H9 (cell line): ENCODE data around the gene KRTAP2-2. TPM values are rescaled to one million over a fixed set of nuclear protein-coding genes. Genes with fewer than 3 reads are reported as not detected.

Source experiments
- DNase-seq: peaks from one replicate; pipeline ENCODE4 v3.0.0-alpha.2; 2017
- H2AFZ ChIP-seq: one replicate; pipeline ENCODE4 v1.6.1; 2013; ENCODE audit warnings: mild to moderate bottlenecking, low read length, control low read depth, moderate library complexity
- H2AK5ac ChIP-seq: 2 replicates; pipeline ENCODE4 v1.6.1; 2013; ENCODE audit warnings: low read length, control low read depth, mixed read lengths; ENCODE audit not compliant: insufficient read length
- H2BK120ac ChIP-seq: one replicate; pipeline ENCODE4 v1.6.1; 2013; ENCODE audit warnings: low read depth, mild to moderate bottlenecking, low read length, control low read depth, inconsistent platforms; ENCODE audit not compliant: poor library complexity, severe bottlenecking
- H2BK12ac ChIP-seq: 2 replicates; pipeline ENCODE4 v1.6.1; 2013; ENCODE audit warnings: low read length, control low read depth, mixed read lengths, low read depth; ENCODE audit not compliant: insufficient read length
- H2BK15ac ChIP-seq: 2 replicates; pipeline ENCODE4 v1.6.1; 2013; ENCODE audit warnings: low read depth, low read length, control low read depth
- H2BK20ac ChIP-seq: one replicate; pipeline ENCODE4 v1.6.1; 2013; ENCODE audit warnings: low read depth, mild to moderate bottlenecking, low read length, control low read depth, inconsistent platforms; ENCODE audit not compliant: poor library complexity, severe bottlenecking
- H2BK5ac ChIP-seq: 2 replicates; pipeline ENCODE4 v1.6.1; 2013; ENCODE audit warnings: low read length, control low read depth, mixed read lengths; ENCODE audit not compliant: insufficient read length
- H3K14ac ChIP-seq: 2 replicates; pipeline ENCODE4 v1.6.1; 2013; ENCODE audit warnings: low read length, control low read depth; ENCODE audit not compliant: insufficient read depth
- H3K18ac ChIP-seq: 2 replicates; pipeline ENCODE4 v1.6.1; 2013; ENCODE audit warnings: low read depth, mild to moderate bottlenecking, mixed read lengths, low read length, control low read depth; ENCODE audit not compliant: insufficient read length
- H3K23ac ChIP-seq: 2 replicates; pipeline ENCODE4 v1.6.1; 2013; ENCODE audit warnings: low read length, control low read depth, mixed read lengths, low read depth; ENCODE audit not compliant: insufficient read length
- H3K23me2 ChIP-seq: 2 replicates; pipeline ENCODE4 v1.6.1; 2013; ENCODE audit warnings: low read depth, mild to moderate bottlenecking, mixed read lengths, low read length, control low read depth; ENCODE audit not compliant: insufficient read length, poor library complexity, severe bottlenecking
- H3K27ac ChIP-seq: 2 replicates; pipeline ENCODE4 v1.5.1; 2013; ENCODE audit warnings: low read length, control low read depth, mixed read lengths, low read depth; ENCODE audit not compliant: insufficient read length
- H3K27me3 ChIP-seq: 2 replicates; pipeline ENCODE4 v1.6.1; 2013; ENCODE audit warnings: low read length, control low read depth, inconsistent platforms; ENCODE audit not compliant: insufficient read depth
- H3K4ac ChIP-seq: 2 replicates; pipeline ENCODE4 v1.6.1; 2013; ENCODE audit warnings: low read depth, mild to moderate bottlenecking, control low read depth, inconsistent platforms, low read length, moderate library complexity
- H3K4me1 ChIP-seq: 2 replicates; pipeline ENCODE4 v1.6.1; 2013; ENCODE audit warnings: low read length, control low read depth, inconsistent platforms; ENCODE audit not compliant: insufficient read depth
- H3K4me2 ChIP-seq: 2 replicates; pipeline ENCODE4 v1.6.1; 2013; ENCODE audit warnings: low read length, control low read depth, mixed read lengths; ENCODE audit not compliant: insufficient read length, insufficient read depth
- H3K56ac ChIP-seq: 2 replicates; pipeline ENCODE4 v1.6.1; 2013; ENCODE audit warnings: low read depth, mild to moderate bottlenecking, mixed read lengths, low read length, control low read depth; ENCODE audit not compliant: insufficient read length
- H3K79me1 ChIP-seq: 2 replicates; pipeline ENCODE4 v1.6.1; 2013; ENCODE audit warnings: low read depth, mild to moderate bottlenecking, moderate library complexity, low read length, control low read depth, inconsistent platforms; ENCODE audit not compliant: insufficient read depth, poor library complexity, severe bottlenecking
- H3K79me2 ChIP-seq: 2 replicates; pipeline ENCODE4 v1.6.1; 2013; ENCODE audit warnings: low read length, control low read depth, inconsistent platforms; ENCODE audit not compliant: insufficient read depth
- H3K9ac ChIP-seq: 2 replicates; pipeline ENCODE4 v1.6.1; 2013; ENCODE audit warnings: low read length, control low read depth, mixed read lengths; ENCODE audit not compliant: insufficient read length; ENCODE audit errors: extremely low read depth
- H3K9me3 ChIP-seq: one replicate; pipeline ENCODE4 v1.6.1; 2013; ENCODE audit warnings: low read depth, low read length, inconsistent platforms; ENCODE audit not compliant: control insufficient read depth
- H3T11ph ChIP-seq: one replicate; pipeline ENCODE4 v1.6.1; 2013; ENCODE audit warnings: mild to moderate bottlenecking, low read length, control low read depth, inconsistent platforms
- H4K20me1 ChIP-seq: one replicate; pipeline ENCODE4 v1.6.1; 2013; ENCODE audit not compliant: control insufficient read depth, insufficient read length, insufficient read depth
- H4K5ac ChIP-seq: 2 replicates; pipeline ENCODE4 v1.6.1; 2013; ENCODE audit warnings: low read depth, mild to moderate bottlenecking, mixed read lengths, low read length, control low read depth; ENCODE audit not compliant: insufficient read length
- H4K8ac ChIP-seq: replicated peaks from 2 replicates; pipeline ENCODE4 v1.6.1; 2013; ENCODE audit warnings: low read length, control low read depth, mixed read lengths, low read depth; ENCODE audit not compliant: insufficient read length
- H4K91ac ChIP-seq: 2 replicates; pipeline ENCODE4 v1.6.1; 2013; ENCODE audit warnings: low read depth, mild to moderate bottlenecking, moderate library complexity, mixed read lengths, low read length, control low read depth; ENCODE audit not compliant: insufficient read length
- H3K27ac Mint-ChIP-seq, 3 experiments: 2 replicates in 2 of 3; 3 replicates in 1 of 3; pipeline ENCODE4 v1.8.0; 2020 to 2021; ENCODE audit warnings: mixed read lengths in 3 of 3, mild to moderate bottlenecking in 1 of 3, moderate library complexity in 1 of 3
- H3K27me3 Mint-ChIP-seq: 2 replicates; pipeline ENCODE4 v1.8.0; 2021; ENCODE audit warnings: low read depth, mild to moderate bottlenecking, moderate library complexity, mixed read lengths
- H3K36me3 Mint-ChIP-seq, 3 experiments: 2 replicates in 2 of 3; 3 replicates in 1 of 3; pipeline ENCODE4 v1.8.0; 2020 to 2021; ENCODE audit warnings: low read depth in 3 of 3, mixed read lengths in 3 of 3; ENCODE audit not compliant: insufficient read depth in 1 of 3
- H3K4me1 Mint-ChIP-seq, 2 experiments: 2 replicates each; pipeline ENCODE4 v1.8.0; 2020; ENCODE audit warnings: mixed read lengths in 2 of 2
- H3K4me3 Mint-ChIP-seq, 2 experiments: 2 replicates in 1 of 2; 3 replicates in 1 of 2; pipeline ENCODE4 v1.8.0; 2020 to 2021; ENCODE audit warnings: mild to moderate bottlenecking in 2 of 2, mixed read lengths in 2 of 2, moderate library complexity in 1 of 2
- H3K9me3 Mint-ChIP-seq, 2 experiments: 2 replicates in 1 of 2; 3 replicates in 1 of 2; pipeline ENCODE4 v1.8.0; 2020; ENCODE audit warnings: mild to moderate bottlenecking in 2 of 2, mixed read lengths in 2 of 2, moderate library complexity in 1 of 2
- CTCF ChIP-seq: fragments of 200-600 bp; sonication (generic); conservative IDR thresholded peaks from 3 replicates; pipeline ENCODE4 v1.8.0; 2021; ENCODE audit warnings: antibody characterized with exemption, mild to moderate bottlenecking
- WGBS: extraction: QIAGEN DNeasy Blood & Tissue Kit; methylation state at CpG from one replicate; pipeline ENCODE4 v1.1.7; 2013; ENCODE audit warnings: missing lambda C conversion rate, low lambda C conversion rate, mixed read lengths; ENCODE audit not compliant: insufficient read length; ENCODE audit errors: extremely low coverage; 5-methylcytosine and 5-hydroxymethylcytosine counted together
- total RNA-seq: library from RNA; stranded (reverse); gene quantifications from 2 replicates; pipeline ENCODE4 v1.2.1, GENCODE V29; 2021

Gene KRTAP2-2
- total RNA-seq, 1 experiment from 2014 or later: not detected

GRCh38 chr17:41049110-41049509, 5.9 kb downstream of the KRTAP2-2 start:
- Histone ChIP-seq H4K8ac (no peak overlapping the region), H3K23ac (no peak overlapping the region), H3K56ac (no peak overlapping the region), H2AK5ac (no peak overlapping the region), H3K79me2 (no peaks in the 10 kb centered on the region), H3K4me2 (no peak overlapping the region), H2AFZ (no peak overlapping the region), H3K9me3 (no peaks in the 10 kb centered on the region), H2BK12ac (no peak overlapping the region), H3K4ac (no peak overlapping the region), H2BK20ac (no peak overlapping the region), H3T11ph (no peak overlapping the region), H3K18ac (no peak overlapping the region), H4K5ac (no peak overlapping the region), H3K9ac (no peak overlapping the region), H3K79me1 (no peaks in the 10 kb centered on the region), H4K20me1 (no peaks in the 10 kb centered on the region), H2BK120ac (no peak overlapping the region), H4K91ac (no peak overlapping the region), H3K23me2 (no peaks in the 10 kb centered on the region), H2BK5ac (no peak overlapping the region), H3K27me3 (no peaks in the 10 kb centered on the region), H3K14ac (no peak overlapping the region), H3K4me1 (no peaks in the 10 kb centered on the region), H3K27ac (no peak overlapping the region), H2BK15ac (no peak overlapping the region)
- Mint-ChIP-seq H3K27me3 (no peaks in the 10 kb centered on the region), H3K27ac (peak overlapping the region in 1 of 3 experiments; percentile 60; a peak in 1 of 7 replicates), H3K4me3 (no peak overlapping the region), H3K4me1 (peaks cover 19% of the 10 kb centered on the region in 2 experiments), H3K36me3 (no peaks in the 10 kb centered on the region; a peak in 1 of 7 replicates), H3K9me3 (peaks cover 0 to 6% of the 10 kb centered on the region in 2 experiments; a peak in 2 of 5 replicates)
- TF ChIP-seq CTCF: no peak
- DNase-seq: no peak
- no CpG with 5 or more reads among the region's 2 CpGs for WGBS
